Stimulated activated CD4-positive, alpha-beta T cell treated with anti-CD3 and anti-CD28 coated beads, Interleukin-1b, Interleukin-23, amount 100 ng/mL, for 1 hour (primary cell): ENCODE data around the gene SLC35F4.

Experiments
- DNase-seq, 2 donors: peaks; one replicate each; pipeline ENCODE4 v3.0.0-alpha.2; 2020; ENCODE audit warnings: low read depth in 2 of 2

The SLC35F4 gene

GRCh38 chr14:57848353-57848752 lies 17.5 kb downstream of the SLC35F4 start:
- DNase-seq = no peak

GRCh38 chr14:57847706-57848105 lies 18.2 kb downstream of the SLC35F4 start:
- no peak for DNase-seq

GRCh38 chr14:57847096-57847495 lies 18.8 kb downstream of the SLC35F4 start:
- DNase-seq = no peak

- DNase-seq = no peak
These were observed 19.3 kb downstream of the SLC35F4 start for GRCh38 chr14:57846596-57846995.

DNA sequence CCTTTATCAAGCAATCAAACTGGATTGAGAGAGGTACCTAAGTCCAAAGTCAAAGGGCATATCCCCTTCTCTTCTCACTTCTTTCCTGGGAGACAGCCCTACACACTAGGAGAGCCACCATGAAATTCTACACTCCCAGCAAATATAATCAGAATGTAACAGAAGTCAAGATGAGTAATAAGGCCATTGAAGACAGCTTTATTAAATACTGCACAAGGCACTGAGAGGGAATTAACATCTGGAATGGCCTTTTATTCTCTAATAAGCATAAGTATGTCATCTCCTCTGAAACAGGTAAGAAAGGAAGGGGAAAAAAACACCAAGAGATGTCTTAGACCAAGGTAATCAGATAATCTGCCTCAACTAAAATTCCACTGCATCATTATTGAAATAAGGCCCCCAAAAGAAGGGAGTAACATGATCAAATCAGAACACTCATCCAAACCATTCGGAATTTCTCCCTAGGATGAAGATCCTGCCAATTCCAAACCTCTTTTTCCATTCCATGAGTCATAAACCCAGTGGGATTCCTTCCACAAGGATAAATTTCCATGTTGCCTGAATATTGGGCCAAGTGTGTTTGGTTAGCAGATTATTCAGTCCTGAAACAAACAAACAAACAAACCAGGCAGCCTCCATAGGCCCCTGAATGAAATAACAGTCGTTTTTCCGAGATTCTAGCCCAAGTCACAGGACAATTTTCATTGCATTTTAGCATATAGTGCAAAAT lies 19.9 kb downstream of the SLC35F4 start:
- no peak for DNase-seq

DNA sequence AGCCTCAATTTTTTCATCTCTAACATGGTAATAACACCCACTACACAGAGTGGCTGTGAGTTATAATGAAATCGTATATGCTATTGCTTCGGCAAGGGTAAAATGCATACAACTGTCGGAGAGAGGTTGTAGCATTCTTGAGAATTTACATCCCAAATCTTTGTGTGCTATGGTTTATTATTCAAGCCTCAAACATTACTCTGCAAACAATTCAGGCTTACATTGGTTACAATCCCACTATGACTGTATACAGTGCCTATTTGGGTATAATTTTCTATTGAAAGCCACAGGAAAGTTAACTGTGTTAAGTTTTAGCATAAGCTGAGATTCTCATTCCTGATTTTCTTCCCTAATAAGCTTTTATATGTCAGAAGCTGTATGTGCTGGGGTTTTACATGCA lies 20.6 kb downstream of the SLC35F4 start:
- DNase-seq = no peak

GRCh38 chr14:57837267-57837666 lies 28.6 kb downstream of the SLC35F4 start:
- DNase-seq = no peak

DNA sequence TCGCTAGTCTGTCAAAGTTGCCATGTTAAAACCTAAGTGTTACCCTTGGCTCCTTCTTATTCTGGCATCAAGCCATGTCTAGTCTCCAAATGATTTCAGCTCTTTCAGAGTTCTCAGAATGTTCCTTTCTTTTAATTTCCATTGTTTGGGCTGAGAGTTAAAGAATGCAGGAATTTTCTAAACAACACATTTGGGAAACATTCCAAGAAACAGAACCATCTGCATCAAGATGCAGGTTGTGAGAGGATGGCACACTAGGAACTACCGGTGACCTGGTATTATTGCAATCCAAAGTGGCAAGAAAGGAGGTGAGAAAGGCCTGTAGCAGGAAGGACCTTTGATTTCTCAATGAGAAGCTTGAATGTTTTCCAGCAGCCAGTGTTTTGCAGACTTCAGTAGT lies 30.1 kb downstream of the SLC35F4 start:
- no peak for DNase-seq

- no peak for DNase-seq
These were observed 30.9 kb downstream of the SLC35F4 start for GRCh38 chr14:57834961-57835360.

- DNase-seq = no peak
These were observed 31.8 kb downstream of the SLC35F4 start for GRCh38 chr14:57834001-57834598.

- DNase-seq = no peak
These were observed 32.6 kb downstream of the SLC35F4 start for GRCh38 chr14:57833323-57833722.

- DNase-seq = no peak
These were observed 33.9 kb downstream of the SLC35F4 start for GRCh38 chr14:57831981-57832380.

DNA sequence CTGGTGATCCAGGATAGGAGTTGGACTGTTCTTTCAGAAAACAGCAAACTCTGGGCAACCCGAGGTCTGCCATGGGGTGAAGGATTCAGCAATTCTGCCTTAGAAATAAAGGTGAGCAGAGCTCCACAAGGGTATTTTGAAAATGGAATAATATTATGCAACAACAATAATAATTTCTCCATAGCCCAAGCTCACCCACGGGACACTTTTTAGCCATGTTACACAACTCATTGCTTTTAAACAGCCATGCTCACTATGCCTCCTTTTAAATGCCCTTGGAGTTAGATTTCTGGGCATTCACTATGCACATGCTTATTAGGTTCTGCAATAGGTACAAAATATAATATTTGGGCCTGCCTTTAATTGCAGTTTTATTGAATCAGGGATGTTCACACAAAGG lies 37.2 kb downstream of the SLC35F4 start:
- no peak for DNase-seq

GRCh38 chr14:57823015-57823660 lies 42.8 kb downstream of the SLC35F4 start:
- DNase-seq = no peak

DNA sequence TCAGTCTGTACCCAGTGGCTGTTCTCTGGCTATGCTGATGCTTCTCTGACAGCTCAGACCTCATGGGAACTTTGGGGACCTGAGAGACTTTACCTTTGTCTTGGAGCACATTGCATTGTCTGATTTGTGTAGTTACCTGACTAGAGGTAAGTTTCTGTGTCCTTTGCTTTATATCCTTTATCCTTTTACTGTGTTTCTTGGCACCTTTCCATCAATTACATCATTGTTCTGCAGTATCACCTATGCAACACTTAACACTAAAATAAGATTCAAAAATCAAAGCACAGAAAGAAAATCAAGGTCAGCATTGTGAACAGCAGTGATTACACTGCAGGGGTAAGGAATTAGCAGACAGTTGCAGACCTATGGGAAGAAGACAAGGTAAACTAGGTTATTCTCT lies 43.8 kb downstream of the SLC35F4 start:
- no peak for DNase-seq

- no peak for DNase-seq
These were observed 45.3 kb downstream of the SLC35F4 start for GRCh38 chr14:57820581-57820980.

DNA sequence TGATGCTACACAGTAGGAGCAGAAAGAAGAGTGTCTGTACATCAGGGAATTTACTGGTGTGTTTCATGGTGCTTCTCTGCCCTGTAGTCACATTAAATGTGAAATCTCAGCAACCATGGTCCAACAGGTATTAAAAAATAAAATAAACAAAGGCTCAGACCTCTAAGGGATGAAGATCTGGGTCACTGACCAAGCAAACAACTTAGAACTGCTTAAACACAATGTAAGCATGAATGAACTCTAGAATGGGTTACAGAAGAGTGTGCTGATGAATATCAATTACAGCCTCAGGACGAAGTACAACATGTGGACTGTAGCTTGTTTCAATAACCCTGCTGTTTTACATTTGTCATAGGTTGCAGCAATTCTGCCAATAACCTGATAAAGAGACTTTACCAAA lies 47.4 kb downstream of the SLC35F4 start:
- DNase-seq = no peak

GRCh38 chr14:57816568-57817284 lies 49.2 kb downstream of the SLC35F4 start:
- no peak for DNase-seq

DNA sequence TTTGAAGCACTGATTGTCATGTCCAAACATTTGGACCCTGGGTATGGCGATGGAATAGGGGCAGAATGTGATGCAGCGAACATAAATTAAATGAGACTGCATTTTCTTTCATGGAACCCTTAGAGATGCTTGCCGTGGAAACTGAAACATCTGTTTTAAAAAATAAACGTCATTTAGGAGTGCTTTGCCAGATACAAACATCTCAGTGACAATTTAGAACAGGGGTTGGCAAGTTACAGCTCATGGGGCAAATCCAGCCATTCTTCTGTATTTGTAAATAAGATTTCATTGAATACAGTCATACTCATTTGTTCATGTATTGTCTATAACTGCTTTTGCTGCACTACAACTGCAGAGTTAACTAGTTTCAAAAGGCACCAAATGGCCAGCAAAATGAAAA lies 51.2 kb downstream of the SLC35F4 start:
- no peak for DNase-seq

DNA sequence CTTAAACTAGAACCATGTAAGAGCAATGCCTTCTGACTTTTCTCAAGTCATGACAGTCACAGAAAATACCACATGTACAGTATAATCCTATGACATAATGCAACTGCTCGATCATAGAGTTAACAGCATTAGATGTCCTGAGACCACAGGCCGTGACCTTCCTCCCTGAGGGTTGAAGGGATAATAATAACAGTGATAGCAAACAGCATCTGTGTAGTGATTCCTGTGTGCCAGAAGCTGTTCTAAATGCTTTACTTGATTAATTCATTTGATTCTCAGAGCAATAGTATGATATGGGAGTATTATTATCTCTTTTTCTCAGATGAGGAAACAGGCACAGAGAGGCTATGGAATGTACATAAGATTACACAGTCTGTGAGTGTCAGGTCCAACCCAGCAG lies 53.2 kb downstream of the SLC35F4 start:
- no peak for DNase-seq

GRCh38 chr14:57811998-57812546 lies 53.8 kb downstream of the SLC35F4 start:
- no peak for DNase-seq

DNA sequence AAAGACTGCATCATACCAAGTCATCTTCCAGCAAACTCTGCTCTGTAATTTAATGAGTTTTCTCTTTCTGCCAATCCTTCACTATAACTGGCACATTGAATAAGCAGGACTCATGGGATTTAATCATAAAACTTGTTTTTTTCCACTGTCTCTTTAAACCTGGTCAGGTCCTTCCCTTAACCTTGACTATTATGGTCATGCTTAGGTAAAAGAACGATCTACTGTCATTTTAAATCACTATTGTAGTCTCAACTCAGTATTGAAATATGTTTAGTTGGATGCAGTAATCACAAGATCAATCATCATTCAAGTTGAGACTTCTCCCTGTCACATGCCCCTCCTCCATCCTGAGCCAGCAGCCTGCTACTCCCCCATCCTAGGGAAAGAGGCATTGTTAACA lies 56.1 kb downstream of the SLC35F4 start:
- no peak for DNase-seq
